ENCODE measurements around the gene CCDC190.

The CCDC190 gene, protein sequence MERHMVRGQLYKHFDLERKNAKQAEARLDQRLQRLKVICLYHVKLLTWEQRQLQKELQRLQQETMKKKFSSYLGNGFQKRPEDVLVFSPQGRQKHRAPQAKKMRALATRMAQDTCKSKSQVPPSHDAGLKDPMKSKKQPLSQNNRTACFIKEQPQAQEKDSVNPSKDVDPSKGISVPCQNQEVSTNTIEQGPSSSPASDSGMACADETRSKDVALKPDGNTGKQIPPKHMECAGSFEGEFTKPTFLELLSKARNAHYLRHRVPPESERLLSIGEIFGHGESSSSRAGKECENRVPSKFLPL

DNA sequence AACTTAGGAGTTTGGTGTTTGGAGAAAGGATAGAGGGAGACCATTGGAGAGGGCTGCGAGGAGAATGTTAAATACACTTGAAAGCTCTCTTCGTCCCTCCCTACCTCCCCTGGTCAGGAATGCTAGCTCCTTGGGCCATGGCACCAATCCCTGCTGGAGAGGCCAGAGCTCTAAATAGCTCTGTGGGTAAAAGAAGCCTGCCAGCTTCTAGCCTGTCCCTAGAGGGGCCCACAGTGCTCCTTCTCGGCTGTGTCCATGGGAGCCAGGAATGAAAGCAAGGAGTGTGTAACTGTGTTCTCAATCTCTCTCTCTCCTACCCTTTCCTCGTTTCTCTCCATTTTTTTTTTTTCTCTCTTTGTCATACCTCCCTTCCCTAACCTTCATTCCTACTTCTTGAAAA, at the start of gene CCDC190:
Gene CCDC190 (minus strand): TSS at position 75 of the 400 bp plus-strand sequence. CDS start 1,529 bp downstream, outside the sequence.
- no peak within 1 kb of the TSS; the same call in 1 of the 2 replicates for H3K27ac ChIP-seq
- H3K4me2 ChIP-seq, result no peak within 1 kb of the TSS

GRCh38 chr1:162910161-162910560, 49.2 kb upstream of the CCDC190 start:
- Histone ChIP-seq H3K27ac (no peak overlapping the region), H3K36me3 (ENCODE audit: insufficient read depth) (no peaks in the 10 kb centered on the region), H3K9ac (no peak overlapping the region), H3K27me3 (ENCODE audit: insufficient read depth, low read depth) (no peaks in the 10 kb centered on the region), H3K4me3 (IDR thresholded peaks at IDR 0.05; ENCODE audit: insufficient read depth, low read depth, low read length) (no peak overlapping the region), H3K4me1 (ENCODE audit: low read depth, poor library complexity, severe bottlenecking) (no peaks in the 10 kb centered on the region), H4K20me1 (ENCODE audit: insufficient read depth) (no peaks in the 10 kb centered on the region), H3K4me2 (no peak overlapping the region), H2AFZ (ENCODE audit: low read depth) (no peak overlapping the region), H3K79me2 (ENCODE audit: insufficient read depth, low read depth) (no peaks in the 10 kb centered on the region)
- TF ChIP-seq, protein P1, sequence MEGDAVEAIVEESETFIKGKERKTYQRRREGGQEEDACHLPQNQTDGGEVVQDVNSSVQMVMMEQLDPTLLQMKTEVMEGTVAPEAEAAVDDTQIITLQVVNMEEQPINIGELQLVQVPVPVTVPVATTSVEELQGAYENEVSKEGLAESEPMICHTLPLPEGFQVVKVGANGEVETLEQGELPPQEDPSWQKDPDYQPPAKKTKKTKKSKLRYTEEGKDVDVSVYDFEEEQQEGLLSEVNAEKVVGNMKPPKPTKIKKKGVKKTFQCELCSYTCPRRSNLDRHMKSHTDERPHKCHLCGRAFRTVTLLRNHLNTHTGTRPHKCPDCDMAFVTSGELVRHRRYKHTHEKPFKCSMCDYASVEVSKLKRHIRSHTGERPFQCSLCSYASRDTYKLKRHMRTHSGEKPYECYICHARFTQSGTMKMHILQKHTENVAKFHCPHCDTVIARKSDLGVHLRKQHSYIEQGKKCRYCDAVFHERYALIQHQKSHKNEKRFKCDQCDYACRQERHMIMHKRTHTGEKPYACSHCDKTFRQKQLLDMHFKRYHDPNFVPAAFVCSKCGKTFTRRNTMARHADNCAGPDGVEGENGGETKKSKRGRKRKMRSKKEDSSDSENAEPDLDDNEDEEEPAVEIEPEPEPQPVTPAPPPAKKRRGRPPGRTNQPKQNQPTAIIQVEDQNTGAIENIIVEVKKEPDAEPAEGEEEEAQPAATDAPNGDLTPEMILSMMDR (conservative IDR thresholded peaks at IDR 0.05; ENCODE audit: low read depth, low read length), result no peak

More for the DNA sequence above, at the start of gene CCDC190:
- Histone ChIP-seq H3K36me3 (ENCODE audit: insufficient read depth) (no peaks in the 10 kb centered on the region), H3K4me3 (IDR thresholded peaks at IDR 0.05; ENCODE audit: insufficient read depth, low read depth, low read length) (no peak within 1 kb of the TSS), H3K4me1 (ENCODE audit: low read depth, poor library complexity, severe bottlenecking) (peaks cover 21% of the 10 kb centered on the region), H3K9ac (no peak within 1 kb of the TSS), H2AFZ (ENCODE audit: low read depth) (no peak within 1 kb of the TSS), H3K79me2 (ENCODE audit: insufficient read depth, low read depth) (no peaks in the 10 kb centered on the region), H4K20me1 (ENCODE audit: insufficient read depth) (no peaks in the 10 kb centered on the region), H3K27me3 (ENCODE audit: insufficient read depth, low read depth) (no peaks in the 10 kb centered on the region)
- TF ChIP-seq, protein P1 (conservative IDR thresholded peaks at IDR 0.05; ENCODE audit: low read depth, low read length), result no peak

DNA sequence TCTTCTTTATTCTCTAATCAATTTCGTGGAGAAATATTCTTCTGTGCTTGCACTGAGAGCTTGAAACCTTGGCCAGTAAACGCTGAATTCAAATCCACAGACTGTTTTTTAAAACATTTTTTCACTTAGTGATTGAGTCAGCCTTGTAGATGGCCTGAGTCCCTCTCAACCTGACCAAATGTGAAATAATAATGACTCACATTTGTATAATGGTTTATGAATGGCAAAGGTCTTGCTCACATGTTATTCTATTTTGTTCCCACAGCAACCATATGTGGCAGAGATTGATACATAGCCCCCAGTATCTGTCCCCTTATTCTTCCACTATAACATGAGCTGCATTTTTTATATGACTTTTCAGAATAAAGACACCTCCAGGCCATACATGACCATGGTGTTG, 47.8 kb upstream of the CCDC190 start:
- TF ChIP-seq, protein P1 (conservative IDR thresholded peaks at IDR 0.05; ENCODE audit: low read depth, low read length), result no peak
- Histone ChIP-seq H3K27me3 (ENCODE audit: insufficient read depth, low read depth) (no peaks in the 10 kb centered on the region), H4K20me1 (ENCODE audit: insufficient read depth) (no peaks in the 10 kb centered on the region), H3K4me3 (IDR thresholded peaks at IDR 0.05; ENCODE audit: insufficient read depth, low read depth, low read length) (no peak overlapping the region), H3K79me2 (ENCODE audit: insufficient read depth, low read depth) (no peaks in the 10 kb centered on the region), H3K9ac (no peak overlapping the region), H3K4me2 (no peak overlapping the region), H3K4me1 (ENCODE audit: low read depth, poor library complexity, severe bottlenecking) (no peaks in the 10 kb centered on the region), H3K36me3 (ENCODE audit: insufficient read depth) (no peaks in the 10 kb centered on the region), H3K27ac (no peak overlapping the region), H2AFZ (ENCODE audit: low read depth) (no peak overlapping the region)

- Histone ChIP-seq H3K4me3 (IDR thresholded peaks at IDR 0.05; ENCODE audit: insufficient read depth, low read depth, low read length) (no peak overlapping the region), H2AFZ (ENCODE audit: low read depth) (no peak overlapping the region), H3K4me2 (no peak overlapping the region), H4K20me1 (ENCODE audit: insufficient read depth) (no peaks in the 10 kb centered on the region), H3K9ac (no peak overlapping the region), H3K4me1 (ENCODE audit: low read depth, poor library complexity, severe bottlenecking) (no peaks in the 10 kb centered on the region), H3K27ac (no peak overlapping the region), H3K79me2 (ENCODE audit: insufficient read depth, low read depth) (no peaks in the 10 kb centered on the region), H3K36me3 (ENCODE audit: insufficient read depth) (no peaks in the 10 kb centered on the region), H3K27me3 (ENCODE audit: insufficient read depth, low read depth) (no peaks in the 10 kb centered on the region)
- TF ChIP-seq, protein P1 (conservative IDR thresholded peaks at IDR 0.05; ENCODE audit: low read depth, low read length), result no peak
These were observed 47.3 kb upstream of the CCDC190 start for GRCh38 chr1:162908236-162908635.
